ENCODE measurements around the gene SLC25A13. TPM values are rescaled to one million over a fixed set of nuclear protein-coding genes. Genes with fewer than 3 reads are reported as not detected.
"Not testable (repeated sequence)": the region's sequence is repeated elsewhere in the genome, so short reads cannot be mapped to it uniquely, and the experiment has no call there.

Gene SLC25A13, protein sequence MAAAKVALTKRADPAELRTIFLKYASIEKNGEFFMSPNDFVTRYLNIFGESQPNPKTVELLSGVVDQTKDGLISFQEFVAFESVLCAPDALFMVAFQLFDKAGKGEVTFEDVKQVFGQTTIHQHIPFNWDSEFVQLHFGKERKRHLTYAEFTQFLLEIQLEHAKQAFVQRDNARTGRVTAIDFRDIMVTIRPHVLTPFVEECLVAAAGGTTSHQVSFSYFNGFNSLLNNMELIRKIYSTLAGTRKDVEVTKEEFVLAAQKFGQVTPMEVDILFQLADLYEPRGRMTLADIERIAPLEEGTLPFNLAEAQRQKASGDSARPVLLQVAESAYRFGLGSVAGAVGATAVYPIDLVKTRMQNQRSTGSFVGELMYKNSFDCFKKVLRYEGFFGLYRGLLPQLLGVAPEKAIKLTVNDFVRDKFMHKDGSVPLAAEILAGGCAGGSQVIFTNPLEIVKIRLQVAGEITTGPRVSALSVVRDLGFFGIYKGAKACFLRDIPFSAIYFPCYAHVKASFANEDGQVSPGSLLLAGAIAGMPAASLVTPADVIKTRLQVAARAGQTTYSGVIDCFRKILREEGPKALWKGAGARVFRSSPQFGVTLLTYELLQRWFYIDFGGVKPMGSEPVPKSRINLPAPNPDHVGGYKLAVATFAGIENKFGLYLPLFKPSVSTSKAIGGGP
- 73.6 and 80.1 TPM in 2 replicates for total RNA-seq (2014; rRNA removed; shearing (Covaris generic))

- no peaks in the 10 kb centered on the region for H3K27me3 ChIP-seq (ENCODE audit: control insufficient read depth, insufficient read depth, low read length)
- peak within 1 kb of the TSS; percentile 94 for H3K4me3 ChIP-seq (ENCODE audit: insufficient read depth, low read depth, low read length)
- H3K36me3 ChIP-seq (replicated peaks; ENCODE audit: control insufficient read depth, insufficient read depth, low read length), result no peaks in the 10 kb centered on the region
- peak; percentile 96 for DNase-seq
Measured at GRCh38 chr7:96321658-96322372, at the start of gene SLC25A13. SLC25A13 (minus strand) TSS chr7:96322098; CDS start chr7:96321956, 142 bp downstream.

- not testable (repeated sequence) for H3K36me3 ChIP-seq (replicated peaks; ENCODE audit: control insufficient read depth, insufficient read depth, low read length); H3K4me3 ChIP-seq (ENCODE audit: insufficient read depth, low read depth, low read length); DNase-seq; H3K27me3 ChIP-seq (ENCODE audit: control insufficient read depth, insufficient read depth, low read length)
Measured at GRCh38 chr7:96365916-96366315, 44.0 kb upstream of the SLC25A13 start.

- no peak for DNase-seq
- Histone ChIP-seq H3K4me3 (ENCODE audit: insufficient read depth, low read depth, low read length) (no peak overlapping the region), H3K36me3 (replicated peaks; ENCODE audit: control insufficient read depth, insufficient read depth, low read length) (no peaks in the 10 kb centered on the region)
Measured at GRCh38 chr7:96361116-96361857, 39.4 kb upstream of the SLC25A13 start.

GRCh38 chr7:96359876-96360275, 38.0 kb upstream of the SLC25A13 start:
- H3K4me3 ChIP-seq (ENCODE audit: insufficient read depth, low read depth, low read length), result no peak overlapping the region
- H3K36me3 ChIP-seq (replicated peaks; ENCODE audit: control insufficient read depth, insufficient read depth, low read length), result no peaks in the 10 kb centered on the region
- no peaks in the 10 kb centered on the region for H3K27me3 ChIP-seq (ENCODE audit: control insufficient read depth, insufficient read depth, low read length)
- DNase-seq, result no peak

More at GRCh38 chr7:96361116-96361857, 39.4 kb upstream of the SLC25A13 start:
- no peaks in the 10 kb centered on the region for H3K27me3 ChIP-seq (ENCODE audit: control insufficient read depth, insufficient read depth, low read length)

GRCh38 chr7:96358236-96358971, 36.5 kb upstream of the SLC25A13 start:
- H3K27me3 ChIP-seq (ENCODE audit: control insufficient read depth, insufficient read depth, low read length); DNase-seq; H3K4me3 ChIP-seq (ENCODE audit: insufficient read depth, low read depth, low read length); H3K36me3 ChIP-seq (replicated peaks; ENCODE audit: control insufficient read depth, insufficient read depth, low read length): not testable (repeated sequence)

DNA sequence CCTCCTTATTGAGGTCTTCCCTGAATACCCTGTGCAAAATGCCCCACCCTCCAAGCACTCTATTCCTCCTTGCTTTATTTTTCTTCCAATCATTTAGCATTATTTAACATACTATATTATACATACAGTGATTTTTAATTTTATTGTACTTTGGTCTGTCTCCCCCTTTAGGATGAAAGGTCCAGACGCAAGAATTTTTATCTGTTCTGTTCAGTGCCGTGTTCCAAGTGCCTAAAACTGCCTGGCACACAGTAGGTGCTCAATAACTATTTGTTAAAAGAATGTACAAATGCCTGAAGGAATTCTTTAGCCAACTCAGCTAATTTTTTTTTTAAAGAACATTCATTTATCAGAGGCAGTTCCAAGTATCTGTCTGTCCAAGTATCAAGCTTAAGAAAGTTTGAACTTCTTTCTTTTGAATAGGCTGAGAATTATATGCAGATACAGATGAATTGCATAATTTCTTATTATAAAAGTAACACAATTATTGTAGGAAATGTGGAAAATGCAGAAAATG, 34.1 kb upstream of the SLC25A13 start:
- H3K27me3 ChIP-seq (ENCODE audit: control insufficient read depth, insufficient read depth, low read length), result no peaks in the 10 kb centered on the region
- H3K36me3 ChIP-seq (replicated peaks; ENCODE audit: control insufficient read depth, insufficient read depth, low read length), result no peaks in the 10 kb centered on the region
- DNase-seq, result no peak
- H3K4me3 ChIP-seq (ENCODE audit: insufficient read depth, low read depth, low read length), result no peak overlapping the region

- Histone ChIP-seq H3K4me3 (ENCODE audit: insufficient read depth, low read depth, low read length) (no peak overlapping the region), H3K36me3 (replicated peaks; ENCODE audit: control insufficient read depth, insufficient read depth, low read length) (no peaks in the 10 kb centered on the region), H3K27me3 (ENCODE audit: control insufficient read depth, insufficient read depth, low read length) (no peaks in the 10 kb centered on the region)
- no peak for DNase-seq
Measured at GRCh38 chr7:96354881-96355280, 33.0 kb upstream of the SLC25A13 start.

GRCh38 chr7:96349572-96349971, 27.7 kb upstream of the SLC25A13 start:
- Histone ChIP-seq H3K36me3 (replicated peaks; ENCODE audit: control insufficient read depth, insufficient read depth, low read length) (no peaks in the 10 kb centered on the region), H3K4me3 (ENCODE audit: insufficient read depth, low read depth, low read length) (no peak overlapping the region), H3K27me3 (ENCODE audit: control insufficient read depth, insufficient read depth, low read length) (no peaks in the 10 kb centered on the region)
- DNase-seq, result no peak

DNA sequence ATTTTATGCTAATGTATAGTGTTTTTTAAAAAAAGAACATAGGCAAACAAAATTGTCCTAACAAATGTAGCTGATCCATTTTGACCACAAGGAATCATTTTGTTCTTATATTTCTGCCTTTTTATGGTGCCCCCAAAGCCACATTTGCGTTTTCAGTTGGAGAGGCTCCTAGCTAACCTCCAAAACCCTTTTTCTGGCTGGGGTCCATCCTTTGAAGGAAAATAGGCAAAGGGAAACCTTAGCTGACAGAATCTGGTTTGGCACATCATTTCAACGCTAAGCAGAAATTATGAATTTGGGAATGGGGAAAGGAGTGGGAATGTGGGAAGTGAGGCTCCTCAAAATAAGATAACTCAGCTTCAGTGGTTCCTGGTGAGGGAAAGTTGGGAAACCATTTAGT, 25.6 kb upstream of the SLC25A13 start:
- Histone ChIP-seq H3K36me3 (replicated peaks; ENCODE audit: control insufficient read depth, insufficient read depth, low read length) (no peaks in the 10 kb centered on the region), H3K4me3 (ENCODE audit: insufficient read depth, low read depth, low read length) (no peak overlapping the region), H3K27me3 (ENCODE audit: control insufficient read depth, insufficient read depth, low read length) (no peaks in the 10 kb centered on the region)
- no peak for DNase-seq

DNA sequence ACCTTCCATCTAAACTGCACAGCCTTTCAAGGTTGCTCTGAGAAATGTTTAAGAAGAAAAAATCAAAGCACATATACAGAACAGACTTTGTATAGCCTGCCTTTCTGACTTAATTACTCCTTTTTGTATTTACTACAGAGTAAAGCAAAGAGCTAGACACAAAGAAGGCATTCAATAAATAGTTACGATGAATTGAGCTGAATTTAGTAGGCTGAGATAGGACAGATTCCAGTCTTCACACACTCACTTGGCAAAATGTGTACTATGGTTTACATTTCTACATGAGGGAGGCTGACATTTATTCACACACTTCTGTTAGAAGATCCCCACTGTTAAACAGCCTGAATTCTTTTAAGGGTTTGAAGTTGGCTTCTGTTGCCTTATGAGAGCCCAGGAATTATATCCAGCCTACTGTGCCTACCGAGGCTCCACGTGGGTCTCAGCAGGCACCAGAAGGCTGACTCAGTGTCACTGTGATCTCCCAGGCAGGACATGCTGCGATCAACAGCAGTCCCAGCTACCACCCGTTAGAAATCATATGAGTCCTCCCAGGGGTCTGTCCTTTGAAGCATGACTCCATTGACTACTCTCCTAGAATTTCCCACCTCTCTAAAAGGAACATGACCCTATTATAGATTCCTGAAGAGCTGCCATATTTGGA, 24.5 kb upstream of the SLC25A13 start:
- no peak overlapping the region for H3K4me3 ChIP-seq (ENCODE audit: insufficient read depth, low read depth, low read length)
- no peaks in the 10 kb centered on the region for H3K27me3 ChIP-seq (ENCODE audit: control insufficient read depth, insufficient read depth, low read length)
- H3K36me3 ChIP-seq (replicated peaks; ENCODE audit: control insufficient read depth, insufficient read depth, low read length), result no peaks in the 10 kb centered on the region
- DNase-seq, result no peak

- no peaks in the 10 kb centered on the region for H3K27me3 ChIP-seq (ENCODE audit: control insufficient read depth, insufficient read depth, low read length)
- no peak for DNase-seq
- no peak overlapping the region for H3K4me3 ChIP-seq (ENCODE audit: insufficient read depth, low read depth, low read length)
- no peaks in the 10 kb centered on the region for H3K36me3 ChIP-seq (replicated peaks; ENCODE audit: control insufficient read depth, insufficient read depth, low read length)
Measured at GRCh38 chr7:96344236-96344635, 22.3 kb upstream of the SLC25A13 start.

DNA sequence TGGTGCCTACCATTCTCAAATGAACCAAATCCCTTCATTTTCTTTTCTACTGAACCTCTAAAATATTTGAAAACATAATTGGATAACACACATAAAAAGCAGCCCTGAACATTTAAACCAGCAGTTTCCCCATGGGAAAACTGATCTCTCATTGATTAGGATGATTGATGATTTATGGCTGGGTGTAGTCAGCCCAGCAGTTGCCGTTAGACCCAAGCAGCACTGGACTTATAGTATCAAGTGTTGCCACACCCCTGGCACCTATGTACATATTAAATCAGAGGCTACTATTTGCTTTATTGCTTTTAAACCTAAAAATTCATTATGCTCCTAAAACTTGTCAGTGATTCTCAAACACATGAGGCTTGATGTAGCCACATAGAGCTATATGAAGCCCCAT, 20.2 kb upstream of the SLC25A13 start:
- no peaks in the 10 kb centered on the region for H3K27me3 ChIP-seq (ENCODE audit: control insufficient read depth, insufficient read depth, low read length)
- no peak for DNase-seq
- no peak overlapping the region for H3K4me3 ChIP-seq (ENCODE audit: insufficient read depth, low read depth, low read length)
- no peaks in the 10 kb centered on the region for H3K36me3 ChIP-seq (replicated peaks; ENCODE audit: control insufficient read depth, insufficient read depth, low read length)

GRCh38 chr7:96337519-96337918, 15.6 kb upstream of the SLC25A13 start:
- no peak for DNase-seq
- no peak overlapping the region for H3K4me3 ChIP-seq (ENCODE audit: insufficient read depth, low read depth, low read length)
- no peaks in the 10 kb centered on the region for H3K36me3 ChIP-seq (replicated peaks; ENCODE audit: control insufficient read depth, insufficient read depth, low read length)
- no peaks in the 10 kb centered on the region for H3K27me3 ChIP-seq (ENCODE audit: control insufficient read depth, insufficient read depth, low read length)
